ENCODE measurements around the gene PGAP3.
"Not testable (repeated sequence)": the region's sequence is repeated elsewhere in the genome, so short reads cannot be mapped to it uniquely, and the experiment has no call there.

The PGAP3 gene, protein sequence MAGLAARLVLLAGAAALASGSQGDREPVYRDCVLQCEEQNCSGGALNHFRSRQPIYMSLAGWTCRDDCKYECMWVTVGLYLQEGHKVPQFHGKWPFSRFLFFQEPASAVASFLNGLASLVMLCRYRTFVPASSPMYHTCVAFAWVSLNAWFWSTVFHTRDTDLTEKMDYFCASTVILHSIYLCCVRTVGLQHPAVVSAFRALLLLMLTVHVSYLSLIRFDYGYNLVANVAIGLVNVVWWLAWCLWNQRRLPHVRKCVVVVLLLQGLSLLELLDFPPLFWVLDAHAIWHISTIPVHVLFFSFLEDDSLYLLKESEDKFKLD

DNA sequence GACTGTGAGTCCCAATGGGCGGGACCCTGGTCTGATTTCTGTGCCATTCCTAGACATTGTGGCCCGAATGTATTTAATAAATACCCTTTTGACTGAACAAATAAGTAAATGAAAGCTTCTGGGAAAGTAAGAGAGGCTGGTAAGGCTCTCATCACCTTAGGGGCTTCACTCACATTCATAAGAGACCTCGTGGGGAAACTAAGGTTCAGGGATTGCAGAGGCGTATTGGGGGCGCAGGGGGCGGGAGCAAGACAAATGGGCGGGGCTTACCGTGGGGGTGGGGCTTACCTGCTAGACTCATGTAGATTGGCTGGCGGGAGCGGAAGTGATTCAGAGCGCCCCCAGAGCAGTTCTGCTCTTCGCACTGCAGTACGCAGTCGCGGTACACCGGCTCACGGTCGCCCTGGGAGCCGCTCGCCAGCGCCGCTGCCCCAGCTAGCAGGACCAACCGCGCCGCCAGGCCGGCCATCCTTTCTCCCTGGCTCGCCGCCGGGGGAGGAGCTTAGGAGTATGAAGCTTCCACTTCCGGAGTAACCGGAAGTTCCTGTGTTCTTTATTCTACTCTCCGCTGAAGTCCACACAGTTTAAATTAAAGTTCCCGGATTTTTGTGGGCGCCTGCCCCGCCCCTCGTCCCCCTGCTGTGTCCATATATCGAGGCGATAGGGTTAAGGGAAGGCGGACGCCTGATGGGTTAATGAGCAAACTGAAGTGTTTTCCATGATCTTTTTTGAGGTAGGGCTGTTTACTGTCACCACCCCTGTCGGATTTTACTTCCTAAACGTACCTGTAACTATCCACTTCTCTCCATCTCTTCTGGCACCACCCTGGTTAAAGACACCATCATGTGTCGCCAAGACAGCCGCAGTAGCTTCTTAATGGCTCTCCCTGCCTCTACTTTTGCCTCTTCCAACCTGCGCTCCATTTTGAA lies at the start of gene PGAP3:
Gene PGAP3 (minus strand): TSS at position 512 of the 929 bp plus-strand sequence. CDS start 43 bp downstream, at position 469.
- DNase-seq: peak; percentile 79 to 96 (median 88)
- intact Hi-C loops (cut with DNase I): no loop called here

DNA sequence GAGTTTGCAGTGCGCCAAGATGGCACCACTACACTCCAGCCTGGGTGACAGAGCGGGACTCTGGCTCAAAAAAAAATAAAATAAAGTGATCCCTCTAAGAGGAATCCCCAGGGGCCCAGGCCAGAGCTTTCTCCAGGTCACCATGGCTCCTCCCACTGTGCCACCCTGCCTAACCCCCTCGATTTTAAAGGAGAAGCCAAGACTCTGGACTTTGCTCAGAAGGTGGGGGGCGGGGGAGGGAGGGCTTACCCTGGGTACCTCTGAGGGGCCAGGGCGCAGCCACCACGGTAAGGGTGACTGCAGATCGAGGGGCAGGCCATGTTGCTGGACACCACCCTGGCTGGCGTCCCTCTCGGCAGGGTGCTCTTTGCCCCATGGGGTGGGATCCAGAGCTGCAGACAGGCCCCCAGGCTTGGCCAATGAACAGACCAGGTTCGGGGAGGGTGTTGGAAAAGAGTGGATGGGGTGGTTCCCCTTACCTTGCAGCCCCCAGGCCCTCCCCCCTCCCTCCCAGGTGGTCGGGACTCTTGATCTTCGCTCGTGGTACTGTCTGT lies 49.4 kb upstream of the PGAP3 start:
- no peak for DNase-seq
- intact Hi-C loops (cut with DNase I): no loop called here

DNA sequence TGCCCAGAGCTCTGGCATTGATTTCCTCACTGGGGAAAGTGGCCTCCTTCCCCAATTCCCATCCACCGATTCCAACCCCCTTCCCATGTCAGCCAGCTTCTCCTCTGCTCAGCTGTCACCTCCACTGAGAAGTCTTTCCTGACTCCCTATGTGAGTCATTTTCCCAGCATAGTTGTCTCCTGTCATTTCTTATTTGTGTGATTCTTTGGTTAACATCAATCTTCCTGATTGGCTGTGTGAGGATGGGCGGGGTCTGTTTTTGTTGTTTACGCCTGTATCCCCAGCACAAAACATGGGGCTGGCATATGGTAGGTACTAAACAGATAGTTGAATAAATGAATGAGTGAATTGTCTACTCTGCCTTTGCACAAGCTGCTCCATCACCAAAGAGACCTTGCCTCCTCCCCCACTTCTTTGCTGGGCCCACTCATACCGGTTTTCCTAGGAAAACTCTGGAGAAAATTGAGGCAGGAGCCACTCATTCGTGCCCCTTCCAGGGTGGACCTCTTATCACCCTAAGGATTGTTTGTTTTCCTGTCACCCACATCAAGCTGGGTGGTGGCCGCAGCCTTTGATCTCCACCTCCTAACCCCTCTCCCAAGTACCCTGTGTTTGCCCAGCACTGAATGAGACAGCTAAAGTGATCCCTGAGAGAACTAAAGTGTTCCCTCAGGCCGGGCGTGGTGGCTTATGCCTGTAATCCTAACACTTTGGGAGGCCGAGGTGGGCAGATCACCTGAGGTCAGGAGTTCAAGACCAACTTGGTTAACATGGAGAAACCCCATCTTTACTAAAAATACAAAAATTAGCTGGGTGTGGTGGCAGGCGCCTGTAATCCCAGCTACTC lies 48.7 kb upstream of the PGAP3 start:
- DNase-seq: no peak
- intact Hi-C loops (cut with DNase I): no loop called here

DNA sequence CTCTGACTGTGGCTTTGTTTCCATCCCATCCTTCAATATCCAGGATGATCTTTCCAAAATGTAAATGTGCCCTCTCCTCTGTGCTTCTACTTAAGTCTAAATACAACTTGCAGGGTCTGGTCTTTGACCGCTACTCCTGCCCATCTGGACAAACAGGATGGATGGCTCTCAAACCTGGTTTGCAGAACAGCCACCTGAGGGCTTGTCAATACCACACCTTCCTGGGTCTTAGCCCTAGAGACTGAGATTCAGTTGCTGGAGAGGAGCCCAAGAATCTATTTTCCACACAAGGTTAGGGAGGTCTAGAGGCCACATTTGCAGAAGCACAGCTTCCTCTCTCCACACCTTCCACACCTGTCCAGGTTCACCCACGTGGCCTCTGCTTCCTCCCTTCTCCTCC lies 48.0 kb upstream of the PGAP3 start:
- no peak for DNase-seq
- intact Hi-C loops (cut with DNase I): no loop called here

DNA sequence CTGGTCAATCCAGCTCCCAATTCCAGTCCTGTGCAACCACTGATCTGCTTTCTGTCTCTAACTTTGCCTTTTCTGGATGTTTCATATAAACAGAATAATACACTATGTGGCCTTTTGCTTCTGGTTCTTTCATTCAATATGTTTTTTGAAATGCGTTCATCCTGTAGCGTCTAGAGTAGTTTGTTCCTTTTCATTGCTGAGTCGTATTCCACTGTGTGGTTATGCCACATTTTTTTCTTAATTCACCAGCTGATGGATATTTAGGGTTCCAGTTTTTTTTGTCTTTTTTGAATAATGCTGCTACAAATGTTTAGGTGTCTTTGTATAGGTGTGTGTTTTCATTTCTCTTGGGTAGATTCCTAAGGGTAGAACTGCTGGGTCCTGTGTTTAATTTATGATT lies 44.7 kb upstream of the PGAP3 start:
- DNase-seq: no peak
- intact Hi-C loops (cut with DNase I): no loop called here

DNA sequence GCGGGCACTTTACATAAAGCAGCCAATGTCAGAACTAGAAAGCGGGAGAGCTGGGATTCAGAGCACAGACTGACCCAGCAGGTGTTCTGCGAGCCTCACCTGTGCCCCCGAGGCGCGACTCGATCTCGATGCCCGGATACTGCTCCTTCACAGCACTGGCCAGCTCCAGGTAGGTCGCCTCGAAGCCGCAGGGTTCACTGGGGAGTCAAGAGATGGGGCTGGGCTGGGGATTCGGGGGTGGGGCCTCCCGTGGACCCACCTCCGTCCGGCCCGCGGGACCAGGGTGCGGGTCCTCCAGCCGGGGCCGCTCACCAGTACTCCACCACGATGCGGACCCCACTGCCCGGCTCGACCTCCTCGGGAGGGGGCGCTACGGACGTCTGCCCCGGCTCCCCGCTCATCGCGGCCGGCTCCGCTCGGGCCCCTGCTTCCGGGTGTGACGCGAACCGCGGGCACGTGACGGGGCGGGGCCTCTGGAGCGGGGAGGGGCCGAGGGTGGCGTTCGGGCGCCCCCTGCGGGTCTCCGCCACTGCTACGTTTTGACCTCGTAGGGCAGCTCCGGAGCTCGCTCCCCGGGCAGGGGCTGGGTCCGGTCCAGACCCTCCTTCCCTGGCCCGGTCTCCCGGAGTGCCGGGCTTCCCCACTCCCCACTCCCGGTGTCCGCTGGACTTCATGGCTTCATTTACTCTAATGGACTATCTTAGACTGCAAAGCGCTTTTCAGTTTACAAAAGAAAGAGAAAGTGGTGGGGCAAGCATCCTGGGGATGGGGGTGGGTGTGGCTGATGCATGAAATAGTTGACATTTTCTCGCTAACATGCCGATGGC lies 42.5 kb upstream of the PGAP3 start, which contains the start of gene MIEN1:
Gene MIEN1 (minus strand): TSS at position 438 of the 827 bp plus-strand sequence. CDS start 37 bp downstream, at position 401.
- intact Hi-C loops (cut with DNase I): no loop called here
- peak; percentile 87 to 99 (median 96) for DNase-seq

DNA sequence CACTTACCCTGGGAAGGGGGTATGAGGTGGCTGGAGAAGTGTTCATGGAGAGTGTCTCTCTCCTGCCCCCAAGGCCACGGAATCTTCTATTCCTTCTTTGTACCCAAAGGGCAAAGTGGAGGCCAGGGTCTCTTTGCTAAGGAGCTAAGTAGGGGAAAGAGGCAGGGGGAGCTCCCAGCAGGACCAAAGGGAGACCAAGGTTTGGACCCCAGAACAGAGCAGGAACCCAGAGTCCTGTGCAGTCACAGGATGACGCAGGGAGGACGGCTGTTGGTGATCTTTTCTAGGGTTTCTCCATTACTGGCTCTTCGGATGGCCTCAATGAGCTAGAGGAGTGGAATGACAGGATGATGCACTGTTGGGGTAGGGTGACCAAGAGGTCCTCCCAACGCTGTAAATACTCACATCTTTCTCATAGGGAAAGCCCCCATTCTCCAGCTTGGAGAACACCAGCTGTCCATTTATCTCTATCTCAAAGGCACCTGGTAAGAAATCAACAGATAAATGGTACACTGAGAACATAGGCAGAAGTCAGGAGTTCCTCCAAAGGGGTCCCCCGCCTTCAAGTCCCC lies 41.5 kb upstream of the PGAP3 start:
- no peak for DNase-seq

DNA sequence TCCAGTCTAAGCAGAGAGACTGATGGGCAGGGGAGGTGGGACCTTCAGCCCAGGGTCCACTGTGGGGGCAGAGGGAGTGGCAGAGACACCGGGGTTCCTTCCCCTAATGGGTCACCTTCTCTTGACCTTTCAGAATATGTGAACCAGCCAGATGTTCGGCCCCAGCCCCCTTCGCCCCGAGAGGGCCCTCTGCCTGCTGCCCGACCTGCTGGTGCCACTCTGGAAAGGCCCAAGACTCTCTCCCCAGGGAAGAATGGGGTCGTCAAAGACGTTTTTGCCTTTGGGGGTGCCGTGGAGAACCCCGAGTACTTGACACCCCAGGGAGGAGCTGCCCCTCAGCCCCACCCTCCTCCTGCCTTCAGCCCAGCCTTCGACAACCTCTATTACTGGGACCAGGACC lies 39.7 kb upstream of the PGAP3 start:
- intact Hi-C loops (cut with DNase I): no loop called here
- DNase-seq: no peak

More for the DNA sequence above, 41.5 kb upstream of the PGAP3 start:
- intact Hi-C loops (cut with DNase I): no loop called here

DNA sequence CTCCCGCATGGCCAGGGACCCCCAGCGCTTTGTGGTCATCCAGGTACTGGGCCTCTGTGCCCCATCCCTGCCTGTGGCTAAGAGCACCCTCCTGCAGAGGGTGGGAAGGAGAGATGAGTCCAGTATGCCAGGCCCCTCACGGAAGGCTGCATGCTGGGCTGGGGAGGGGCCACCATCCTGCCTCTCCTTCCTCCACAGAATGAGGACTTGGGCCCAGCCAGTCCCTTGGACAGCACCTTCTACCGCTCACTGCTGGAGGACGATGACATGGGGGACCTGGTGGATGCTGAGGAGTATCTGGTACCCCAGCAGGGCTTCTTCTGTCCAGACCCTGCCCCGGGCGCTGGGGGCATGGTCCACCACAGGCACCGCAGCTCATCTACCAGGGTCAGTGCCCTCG lies 38.8 kb upstream of the PGAP3 start:
- no peak for DNase-seq
- intact Hi-C loops (cut with DNase I): no loop called here

DNA sequence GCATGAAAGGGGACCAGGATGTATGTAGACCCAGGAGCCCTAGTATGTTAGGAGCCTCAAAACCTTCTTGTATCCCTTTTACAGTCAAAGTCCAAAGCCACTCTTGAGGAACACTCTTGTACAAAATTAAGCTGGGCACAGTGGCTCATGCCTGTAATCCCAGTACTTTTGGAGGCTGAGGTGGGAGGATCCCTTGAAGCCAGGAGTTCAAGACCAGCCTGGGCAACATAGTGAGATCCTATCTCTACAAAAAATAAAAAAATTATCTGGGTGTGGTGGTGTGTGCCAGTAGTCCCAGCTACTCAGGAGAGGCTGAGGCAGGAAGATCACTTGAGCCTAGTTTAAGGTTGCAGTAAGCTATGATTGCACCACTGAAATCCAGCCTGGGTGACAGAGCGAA lies 38.1 kb upstream of the PGAP3 start:
- DNase-seq; intact Hi-C loops (cut with DNase I): not testable (repeated sequence)

DNA sequence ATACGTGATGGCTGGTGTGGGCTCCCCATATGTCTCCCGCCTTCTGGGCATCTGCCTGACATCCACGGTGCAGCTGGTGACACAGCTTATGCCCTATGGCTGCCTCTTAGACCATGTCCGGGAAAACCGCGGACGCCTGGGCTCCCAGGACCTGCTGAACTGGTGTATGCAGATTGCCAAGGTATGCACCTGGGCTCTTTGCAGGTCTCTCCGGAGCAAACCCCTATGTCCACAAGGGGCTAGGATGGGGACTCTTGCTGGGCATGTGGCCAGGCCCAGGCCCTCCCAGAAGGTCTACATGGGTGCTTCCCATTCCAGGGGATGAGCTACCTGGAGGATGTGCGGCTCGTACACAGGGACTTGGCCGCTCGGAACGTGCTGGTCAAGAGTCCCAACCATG lies 36.9 kb upstream of the PGAP3 start:
- intact Hi-C loops (cut with DNase I): no loop called here
- no peak for DNase-seq

DNA sequence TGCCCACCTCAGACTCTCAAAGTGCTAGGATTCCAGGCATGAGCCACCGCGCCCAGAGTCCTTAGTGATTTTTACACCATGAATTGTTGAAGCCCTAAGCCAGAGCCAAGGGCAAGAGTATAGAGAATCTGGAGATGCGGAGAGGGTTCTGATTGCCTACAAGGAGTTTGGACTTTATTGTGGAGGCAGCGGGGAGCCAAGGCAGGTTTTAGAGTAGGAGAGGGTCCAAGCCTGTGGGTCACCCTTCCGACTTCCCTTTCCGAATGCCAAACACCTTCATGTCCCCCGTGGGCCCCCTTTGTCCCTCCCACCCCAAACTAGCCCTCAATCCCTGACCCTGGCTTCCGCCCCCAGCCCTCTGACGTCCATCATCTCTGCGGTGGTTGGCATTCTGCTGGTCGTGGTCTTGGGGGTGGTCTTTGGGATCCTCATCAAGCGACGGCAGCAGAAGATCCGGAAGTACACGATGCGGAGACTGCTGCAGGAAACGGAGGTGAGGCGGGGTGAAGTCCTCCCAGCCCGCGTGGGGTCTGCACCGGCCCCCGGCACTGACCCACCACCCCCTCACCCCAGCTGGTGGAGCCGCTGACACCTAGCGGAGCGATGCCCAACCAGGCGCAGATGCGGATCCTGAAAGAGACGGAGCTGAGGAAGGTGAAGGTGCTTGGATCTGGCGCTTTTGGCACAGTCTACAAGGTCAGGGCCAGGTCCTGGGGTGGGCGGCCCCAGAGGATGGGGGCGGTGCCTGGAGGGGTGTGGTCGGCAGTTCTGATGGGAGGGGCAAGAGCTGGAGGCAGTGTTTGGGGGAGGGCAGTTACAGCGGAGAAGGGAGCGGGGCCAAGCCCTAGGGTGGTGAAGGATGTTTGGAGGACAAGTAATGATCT lies 35.4 kb upstream of the PGAP3 start:
- DNase-seq: no peak
- intact Hi-C loops (cut with DNase I): no loop called here

DNA sequence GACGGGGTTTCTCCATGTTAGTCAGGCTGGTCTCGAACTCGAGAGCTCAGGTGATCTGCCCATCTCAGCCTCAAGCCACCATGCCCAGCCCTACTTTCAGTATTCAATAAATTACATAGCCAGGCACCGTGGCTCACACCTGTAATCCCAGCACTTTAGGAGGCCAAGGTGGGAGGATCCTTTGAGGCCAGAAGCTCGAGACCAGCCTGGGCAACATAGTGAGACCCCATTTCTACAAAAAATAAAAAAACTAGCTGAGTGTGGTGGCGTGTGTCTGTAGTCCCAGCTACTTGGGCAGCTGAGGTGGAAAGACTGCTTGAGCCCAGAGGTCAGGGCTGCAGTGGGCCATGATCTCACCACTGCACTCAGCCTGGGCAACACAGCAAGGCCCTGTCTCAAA lies 34.2 kb upstream of the PGAP3 start:
- no peak for DNase-seq
- intact Hi-C loops (cut with DNase I): no loop called here

DNA sequence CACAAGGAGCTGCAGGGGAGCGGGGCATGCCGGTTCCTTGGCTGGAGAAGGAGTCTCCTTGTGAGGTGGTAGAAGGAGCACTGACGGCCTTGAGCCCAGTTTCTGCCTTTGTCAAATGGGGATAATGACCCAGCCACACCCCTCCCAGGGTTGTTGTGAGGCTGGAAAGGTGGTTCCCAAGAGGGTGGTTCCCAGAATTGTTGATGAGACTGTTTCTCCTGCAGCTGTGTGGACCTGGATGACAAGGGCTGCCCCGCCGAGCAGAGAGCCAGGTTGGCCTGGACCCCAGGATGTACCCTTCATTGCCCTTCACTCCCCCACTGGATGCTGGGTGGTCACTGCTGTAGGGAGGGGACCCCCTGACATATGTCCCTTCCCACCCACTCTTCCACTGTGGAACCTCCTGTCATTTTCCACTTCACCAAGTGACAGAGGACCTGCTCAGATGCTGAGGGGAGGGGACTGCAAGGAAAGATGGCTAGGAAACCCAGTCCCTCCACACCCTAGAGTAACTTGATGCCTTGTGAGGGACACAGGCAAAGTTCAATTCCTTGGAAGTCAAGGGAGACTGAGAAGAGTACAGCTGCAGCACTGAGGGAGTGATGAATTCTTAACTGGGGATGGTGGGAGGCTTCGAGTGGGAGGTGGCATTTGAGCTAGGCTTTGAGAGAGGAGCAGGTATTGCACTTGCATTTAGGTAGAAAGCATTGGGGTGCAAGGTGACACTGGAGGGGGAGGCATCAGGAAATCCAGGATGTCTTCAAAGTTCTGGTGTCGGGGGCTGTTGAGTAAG lies 31.9 kb upstream of the PGAP3 start:
- intact Hi-C loops (cut with DNase I): no loop called here
- peak in 38 of 42 donors; percentile 28 to 91 (median 69) for DNase-seq

DNA sequence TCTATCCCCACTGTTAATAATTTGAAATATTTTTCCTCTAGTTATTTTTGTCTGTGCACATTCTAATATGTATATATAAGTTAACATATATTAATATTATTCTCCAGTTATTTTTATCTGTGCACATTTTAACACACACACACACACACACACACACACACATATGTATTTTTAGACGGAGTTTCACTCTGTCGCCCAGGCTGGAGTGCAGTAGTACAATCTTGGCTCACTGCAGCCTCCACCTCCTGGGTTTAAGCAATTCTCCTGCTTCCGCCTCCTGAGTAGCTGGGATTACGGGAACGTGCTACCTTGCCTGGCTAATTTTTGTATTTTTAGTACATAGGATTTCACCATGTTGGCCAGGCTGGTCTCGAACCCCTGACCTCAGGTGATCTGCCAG lies 29.8 kb upstream of the PGAP3 start:
- intact Hi-C loops (cut with DNase I): no loop called here
- DNase-seq: peak in 2 of 42 donors; percentile 35 to 49

Measured in head of caudate nucleus (tissue), 42 donors.